Measurements from ENCODE around the gene FCRL4.

GRCh38 chr1:157628773-157629172, 30.9 kb upstream of the FCRL4 start:
- no peak for TF ChIP-seq EZH2phosphoT487 (IDR thresholded peaks at IDR 0.05; ENCODE audit: insufficient read depth, low read depth)
- TF ChIP-seq EZH2 (IDR thresholded peaks at IDR 0.05; ENCODE audit: insufficient read depth, poor library complexity, severe bottlenecking) = no peak
